ENCODE data around the gene UBE2U.

DNA sequence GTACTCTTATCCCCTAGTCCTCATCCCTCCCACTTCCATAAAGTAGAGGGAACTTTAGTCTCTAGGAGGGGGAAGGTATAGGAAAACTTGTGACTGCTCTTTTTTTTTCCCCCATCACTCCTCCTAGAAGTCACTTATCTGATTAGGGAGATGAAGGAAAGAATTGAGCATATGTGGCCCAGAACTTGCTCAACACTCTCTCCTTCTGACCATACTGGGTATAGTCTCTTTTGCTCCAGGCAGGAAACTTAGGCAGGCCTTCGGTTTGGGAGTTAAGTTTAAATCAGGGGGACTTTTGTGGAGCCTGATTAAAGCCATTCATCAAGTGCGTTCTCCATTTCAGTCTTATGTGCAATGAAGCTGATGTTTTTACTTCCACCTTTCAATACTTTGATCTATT lies 5.8 kb downstream of the UBE2U start:
- TF ChIP-seq MAX (IDR thresholded peaks at IDR 0.05) (no peak), FOXM1 (IDR thresholded peaks at IDR 0.05; ENCODE audit: borderline replicate concordance, low read depth) (no peak)
- TF ChIP-seq, protein P1, sequence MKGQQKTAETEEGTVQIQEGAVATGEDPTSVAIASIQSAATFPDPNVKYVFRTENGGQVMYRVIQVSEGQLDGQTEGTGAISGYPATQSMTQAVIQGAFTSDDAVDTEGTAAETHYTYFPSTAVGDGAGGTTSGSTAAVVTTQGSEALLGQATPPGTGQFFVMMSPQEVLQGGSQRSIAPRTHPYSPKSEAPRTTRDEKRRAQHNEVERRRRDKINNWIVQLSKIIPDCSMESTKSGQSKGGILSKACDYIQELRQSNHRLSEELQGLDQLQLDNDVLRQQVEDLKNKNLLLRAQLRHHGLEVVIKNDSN (IDR thresholded peaks at IDR 0.05), result no peak
